GM18858 (cell line): ENCODE results near the gene FARSB.
"Not testable (repeated sequence)": the region's sequence is repeated elsewhere in the genome, so short reads cannot be mapped to it uniquely, and the experiment has no call there.

Source experiments
- ATAC-seq: cut with Tn5 transposase; IDR thresholded peaks from one replicate; pipeline ENCODE4 v1.9.1; 2021; ENCODE audit not compliant: unreplicated experiment

The FARSB gene

DNA sequence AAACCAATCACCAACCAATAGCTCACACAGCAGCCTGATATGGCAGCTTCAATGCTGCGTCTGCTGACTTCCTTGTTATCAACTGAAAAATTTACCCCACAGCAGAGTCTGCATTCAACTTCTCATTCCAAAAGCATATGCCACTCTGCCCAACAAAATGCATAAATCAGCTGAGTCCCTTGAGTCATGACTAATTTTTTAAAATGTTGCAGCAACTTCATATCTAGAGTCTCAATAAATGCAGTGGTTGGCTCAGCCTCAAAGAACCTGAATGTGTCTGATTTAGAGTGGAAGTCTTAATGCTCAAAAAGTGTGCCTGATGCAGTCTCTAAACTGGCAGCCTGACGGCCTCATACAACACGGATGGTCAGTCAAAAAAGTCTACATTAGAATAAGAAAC lies 46.5 kb downstream of the FARSB start:
- ATAC-seq = no peak

DNA sequence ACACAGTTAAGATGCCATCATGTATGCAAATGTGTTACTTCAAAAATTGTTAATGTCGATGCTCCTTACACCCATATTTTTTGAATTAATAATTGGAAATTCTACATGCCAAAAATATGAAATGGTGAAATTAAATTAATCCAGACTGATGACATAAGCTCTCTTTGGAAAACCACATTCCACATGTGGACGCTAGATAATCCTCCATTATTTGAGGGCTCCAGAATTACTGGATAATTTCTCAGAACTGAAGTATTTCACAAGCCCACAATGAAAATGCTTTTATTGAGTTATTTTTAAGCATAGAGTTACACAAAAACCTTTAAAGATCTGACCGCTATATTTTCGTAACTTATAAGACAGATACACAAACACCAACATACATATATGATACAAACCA lies 47.8 kb downstream of the FARSB start:
- no peak for ATAC-seq

DNA sequence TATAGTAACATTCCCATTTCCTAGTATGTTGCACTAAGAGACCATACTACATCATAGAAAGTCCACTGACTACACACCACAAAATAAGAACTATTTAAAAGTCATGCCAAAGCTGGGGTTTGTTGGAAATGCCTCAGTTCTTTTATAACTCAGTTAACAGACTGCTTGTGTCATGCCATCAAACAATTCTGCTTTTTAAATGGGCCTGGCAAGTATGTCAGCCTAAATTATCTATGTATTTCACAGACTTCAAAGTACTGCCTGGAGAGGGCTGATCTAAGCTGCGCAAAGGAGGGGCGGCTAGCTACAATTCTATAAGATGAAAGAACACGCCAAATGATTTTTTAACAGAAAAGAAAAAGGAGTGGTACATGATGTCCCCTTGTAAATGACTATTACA lies 49.6 kb downstream of the FARSB start:
- no peak for ATAC-seq

DNA sequence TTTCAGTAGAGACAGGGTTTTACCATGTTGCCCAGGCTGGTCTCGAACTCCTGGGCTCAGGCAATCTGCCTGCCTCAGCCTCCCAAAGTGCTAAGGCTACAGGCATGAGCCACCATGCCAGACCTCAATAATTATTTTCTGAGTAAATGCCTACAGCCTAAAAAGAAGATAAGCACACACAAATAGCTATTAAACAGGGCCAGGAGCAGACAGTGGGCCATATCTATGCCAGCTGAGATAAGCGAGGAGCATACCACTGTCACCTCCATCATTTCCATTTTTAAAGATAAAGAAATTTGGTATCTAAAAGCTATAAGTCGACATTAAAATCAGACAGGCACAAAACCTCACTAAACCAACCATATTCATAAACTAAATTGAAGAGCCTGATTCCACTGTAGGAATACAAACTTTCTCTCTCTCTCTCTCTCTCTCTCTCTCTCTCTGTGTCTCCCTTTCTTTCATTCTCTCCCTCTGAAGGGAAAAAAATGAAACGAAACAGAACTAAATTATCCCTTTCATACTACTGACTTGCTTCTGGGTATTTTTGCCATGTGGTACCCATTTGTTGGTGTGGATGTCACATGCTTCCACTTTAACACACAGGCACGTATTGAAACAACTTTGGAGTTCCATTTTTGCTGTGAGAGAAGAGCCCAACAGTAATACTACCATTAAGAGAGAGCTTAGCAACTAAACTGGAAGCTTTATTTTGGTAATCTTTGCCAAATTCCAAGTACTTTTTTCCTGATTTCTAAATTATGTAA lies 51.0 kb downstream of the FARSB start:
- ATAC-seq = no peak

DNA sequence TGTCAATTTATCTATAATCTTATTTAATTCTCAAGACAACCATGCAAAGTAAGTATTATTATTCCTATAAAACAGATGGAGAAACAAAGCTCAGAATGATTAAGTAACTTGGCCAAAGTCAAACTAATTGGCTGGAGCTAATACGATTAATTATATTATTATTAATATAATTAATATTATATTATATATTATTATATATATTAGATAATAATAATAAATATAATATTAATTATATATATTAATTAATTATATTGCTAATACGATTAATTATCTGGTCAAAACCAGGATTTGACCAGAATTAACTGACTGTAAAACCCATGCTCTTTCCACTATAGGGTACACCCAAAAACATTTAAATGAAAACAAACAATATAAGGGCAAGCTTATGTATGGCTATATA lies 52.4 kb downstream of the FARSB start:
- no peak for ATAC-seq

DNA sequence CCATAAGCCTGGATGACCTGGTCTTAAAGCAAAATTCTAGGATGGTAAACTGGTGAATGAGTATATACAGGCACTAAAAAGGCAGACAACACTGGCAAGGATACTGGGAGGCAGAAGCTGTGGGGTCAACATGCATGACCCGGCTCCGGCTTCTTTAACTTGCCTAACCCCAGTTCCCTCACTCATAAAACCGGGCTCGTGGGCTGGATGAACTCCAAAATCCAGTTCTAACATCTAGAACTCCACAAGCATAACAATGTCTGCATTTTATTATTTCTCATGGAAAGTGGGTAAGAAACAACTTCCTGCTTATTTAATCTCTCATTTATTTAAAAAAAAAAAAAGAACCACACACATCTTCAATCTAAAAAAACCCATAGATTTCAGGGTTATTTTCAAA lies 57.3 kb downstream of the FARSB start:
- ATAC-seq = no peak

DNA sequence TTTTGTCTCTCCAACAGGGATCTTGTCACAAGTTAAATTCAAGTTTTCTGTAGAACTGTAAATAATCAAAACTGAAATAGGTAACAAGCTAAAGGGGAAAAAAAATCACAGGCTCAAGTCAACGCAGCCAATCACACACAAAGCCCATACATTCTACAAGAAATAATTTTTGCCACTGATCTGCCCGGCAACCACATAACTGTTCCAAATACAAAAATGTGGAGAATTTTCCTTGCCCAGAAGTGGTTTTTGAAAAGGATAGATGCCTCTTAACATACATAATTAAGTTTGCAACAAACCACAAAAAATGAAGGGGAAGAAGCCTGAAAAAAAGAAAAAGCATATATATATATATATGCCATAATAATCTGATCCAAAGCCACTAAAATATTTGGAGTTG lies 60.3 kb downstream of the FARSB start:
- no peak for ATAC-seq

DNA sequence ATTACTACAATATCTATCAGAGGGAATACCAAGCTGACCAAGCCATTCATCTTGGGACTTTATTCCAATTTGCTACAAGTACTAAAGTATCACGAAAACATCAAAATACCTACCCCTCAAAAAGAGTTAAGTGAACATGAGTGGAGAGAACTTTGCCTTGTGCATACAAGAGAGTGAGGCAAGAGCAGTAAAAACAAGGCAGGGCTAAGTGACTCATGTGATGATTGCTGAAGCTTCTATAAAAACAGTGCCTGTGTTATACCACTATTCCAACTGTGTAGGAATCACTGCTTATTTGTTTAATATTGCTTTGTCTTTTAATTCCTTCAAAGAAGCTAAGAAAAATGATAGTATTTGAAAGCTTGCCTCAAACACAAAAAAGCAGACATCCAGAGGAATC lies 61.2 kb downstream of the FARSB start:
- ATAC-seq = no peak

DNA sequence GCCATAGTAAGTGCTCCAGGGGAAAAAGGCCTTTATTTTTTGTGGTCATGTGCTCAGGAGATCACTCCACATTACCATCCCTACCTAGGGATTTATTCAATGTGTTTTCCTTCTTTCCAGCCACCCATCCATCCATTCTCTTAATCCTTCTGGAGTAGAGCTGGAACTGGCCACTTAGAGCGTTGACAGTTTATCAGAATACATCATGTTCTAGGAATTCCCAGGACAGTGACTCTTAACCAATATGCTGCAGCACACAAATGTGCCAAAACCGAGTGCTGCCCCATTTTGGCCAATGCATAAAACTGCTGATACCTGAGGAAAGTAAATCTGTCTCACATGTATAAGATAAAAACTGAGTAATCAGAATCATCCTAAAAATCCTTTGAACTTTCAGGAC lies 63.7 kb downstream of the FARSB start:
- ATAC-seq = no peak

DNA sequence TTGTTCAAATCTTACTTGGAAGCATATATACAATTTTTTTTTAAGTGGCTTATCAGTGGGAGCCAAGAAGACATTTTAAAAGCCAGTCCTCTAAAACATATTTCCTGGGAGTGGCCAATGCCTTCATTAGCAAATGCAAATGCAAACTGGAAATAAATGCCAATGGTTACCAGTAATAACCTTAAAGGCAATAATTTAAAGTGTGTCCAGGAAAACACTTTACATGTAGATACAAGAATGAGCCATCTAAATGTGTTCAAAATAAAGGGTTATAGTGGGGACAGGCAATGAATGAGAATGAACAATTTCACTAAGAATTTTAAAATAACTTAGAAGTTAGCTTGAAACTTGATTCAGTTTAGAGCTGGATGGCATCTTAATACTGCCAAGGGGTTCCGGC lies 64.2 kb downstream of the FARSB start:
- no peak for ATAC-seq

DNA sequence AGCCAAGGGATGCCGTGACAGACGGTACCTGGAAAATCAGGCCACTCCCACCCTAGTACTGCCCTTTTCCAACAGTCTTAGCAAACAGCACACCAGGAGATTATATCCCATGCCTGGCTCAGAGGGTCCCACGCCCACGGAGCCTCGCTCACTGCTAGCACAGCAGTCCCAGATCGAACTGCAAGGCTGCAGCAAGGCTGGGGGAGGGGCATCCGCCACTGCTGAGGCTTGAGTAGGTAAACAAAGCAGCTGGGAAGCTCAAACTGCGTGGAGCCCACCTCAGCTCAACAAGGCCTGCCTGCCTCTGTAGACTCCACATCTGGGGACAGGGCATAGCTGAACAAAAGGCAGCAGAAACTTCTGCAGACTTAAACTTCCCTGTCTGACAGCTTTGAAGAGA lies 71.3 kb downstream of the FARSB start:
- ATAC-seq = not testable (repeated sequence)

DNA sequence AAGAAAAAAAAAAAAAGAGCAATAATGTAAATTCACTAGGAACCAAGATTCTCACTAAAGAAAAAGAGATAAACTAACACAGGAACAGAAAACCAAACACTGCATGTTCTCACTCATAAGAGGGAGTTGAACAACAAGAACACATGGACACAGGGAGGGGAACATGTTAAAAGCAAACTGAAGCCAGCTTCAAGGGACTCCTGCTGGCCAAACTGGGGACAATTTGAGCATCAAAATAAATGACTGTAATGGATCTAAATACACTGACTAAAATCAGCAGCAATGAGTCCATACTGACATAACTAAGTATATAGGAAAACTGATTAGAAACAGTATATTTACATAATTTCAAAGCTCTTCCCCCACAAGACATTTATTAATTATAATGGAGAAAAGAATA lies 73.0 kb downstream of the FARSB start:
- no peak for ATAC-seq

DNA sequence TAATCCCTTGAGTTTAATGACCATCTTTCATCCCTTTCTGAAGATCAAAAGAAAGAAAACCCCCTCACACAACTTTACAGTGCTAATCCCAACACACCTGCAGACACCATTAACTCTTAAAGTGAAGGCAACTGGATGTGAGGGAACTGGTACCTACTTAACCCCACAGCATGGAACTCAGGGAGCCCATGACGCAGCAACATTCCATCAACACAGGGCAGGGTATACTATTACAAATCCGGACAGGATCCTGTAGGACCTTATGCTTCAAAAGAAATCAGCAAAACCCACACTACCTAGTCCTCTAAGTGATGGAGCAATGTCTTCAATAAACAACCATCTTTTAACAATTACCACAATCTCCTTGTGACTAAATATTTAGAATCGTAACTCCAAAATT lies 78.6 kb downstream of the FARSB start:
- no peak for ATAC-seq

DNA sequence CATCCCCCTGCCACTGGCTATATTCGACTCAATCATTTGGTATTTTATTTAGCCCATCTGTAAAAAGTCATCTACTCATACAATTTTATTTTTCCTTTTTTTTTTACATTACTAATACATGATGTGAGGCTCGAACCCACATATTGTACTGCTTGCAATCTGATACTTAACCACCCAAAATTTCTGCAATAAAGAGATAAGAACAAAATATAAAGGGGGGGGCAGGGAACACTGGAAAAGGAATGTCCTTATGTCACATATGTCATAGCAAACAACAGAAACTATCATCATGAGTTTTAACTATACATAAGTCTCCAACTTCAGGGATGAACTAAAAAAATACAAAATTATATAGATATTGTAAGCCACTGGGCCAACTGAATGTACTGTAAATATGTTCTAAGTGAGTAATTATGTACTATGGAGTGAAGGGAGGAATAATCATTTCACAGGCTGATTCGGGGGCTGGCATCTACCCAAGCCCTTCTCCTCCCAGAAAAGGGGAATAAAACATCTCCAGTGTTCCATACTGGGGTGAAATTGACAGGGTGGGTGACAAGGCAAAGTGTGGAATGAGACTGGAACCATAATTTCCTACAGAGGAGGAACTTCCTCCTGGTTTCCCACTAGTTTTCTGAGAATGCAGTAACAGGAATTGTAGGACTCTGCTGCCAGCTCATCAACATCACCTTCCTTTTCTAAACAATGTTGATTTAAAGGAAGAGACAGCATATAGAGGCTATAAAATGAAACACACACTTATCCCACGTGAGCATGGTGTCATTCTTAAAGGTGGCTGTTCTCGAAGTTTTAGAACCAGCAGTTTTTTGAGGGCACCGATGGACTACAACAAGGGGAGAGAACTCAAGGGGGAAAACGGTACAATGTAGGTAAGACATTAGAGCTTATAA lies 79.5 kb downstream of the FARSB start:
- ATAC-seq = no peak

DNA sequence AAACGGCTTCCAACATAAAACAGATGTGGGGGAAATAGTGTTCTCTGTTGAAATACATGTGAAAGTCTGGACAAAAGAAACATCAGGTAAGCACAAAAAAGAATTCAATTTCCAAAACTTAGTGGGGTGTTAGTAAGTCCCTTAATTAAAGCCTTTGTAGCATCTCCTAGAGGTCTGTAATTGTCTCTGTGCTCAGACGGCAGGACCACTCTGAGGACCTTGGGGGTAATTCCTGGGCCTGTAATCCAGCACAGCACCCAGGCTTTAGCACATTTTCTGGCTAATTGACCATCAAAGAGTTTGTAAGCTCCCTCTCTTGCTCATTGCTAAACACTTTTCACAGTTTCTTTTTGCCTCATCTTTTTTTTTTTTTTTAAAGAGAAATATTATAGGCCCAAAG lies 80.3 kb downstream of the FARSB start:
- ATAC-seq = no peak

DNA sequence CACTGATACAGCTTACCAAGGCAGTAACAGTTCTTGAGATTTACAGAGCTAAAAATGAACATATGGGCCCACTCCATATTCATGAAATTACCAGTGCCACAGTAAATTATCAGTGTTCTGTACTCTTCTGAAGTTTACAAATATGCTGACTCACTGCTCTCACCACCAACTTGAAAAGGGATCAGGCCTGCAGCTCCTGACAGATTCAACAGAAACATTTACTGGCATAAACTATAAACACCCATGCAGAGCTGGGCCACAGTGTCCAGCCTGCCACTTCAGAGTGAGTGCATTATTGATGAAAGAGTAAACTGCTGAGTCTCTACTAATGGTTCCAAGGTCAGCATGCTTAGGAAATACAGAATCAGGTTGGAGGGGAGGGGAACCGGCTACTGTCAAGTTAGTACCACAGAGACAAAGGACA lies 83.1 kb downstream of the FARSB start:
- no peak for ATAC-seq

DNA sequence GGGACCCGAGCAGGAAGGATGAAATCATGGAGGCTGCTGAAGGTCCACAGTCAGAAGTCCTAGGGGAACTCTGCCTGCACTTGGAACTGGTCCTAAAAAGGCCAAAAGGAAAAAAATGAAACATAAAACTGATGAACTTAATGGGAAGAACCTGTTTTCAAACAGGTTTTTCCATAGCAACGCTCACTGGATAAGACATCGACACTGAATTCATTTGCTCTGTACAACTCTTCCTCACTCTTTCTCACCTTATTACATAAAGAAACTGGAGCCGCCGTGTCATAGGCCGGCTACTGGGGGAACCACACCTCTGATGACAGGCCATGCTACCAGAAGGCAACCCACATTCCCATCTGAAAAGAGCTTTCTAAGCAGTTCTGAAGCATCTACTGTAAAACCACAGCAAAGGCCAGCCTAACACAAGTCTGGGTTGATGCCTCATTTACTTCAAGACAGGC lies 83.6 kb downstream of the FARSB start:
- no peak for ATAC-seq

DNA sequence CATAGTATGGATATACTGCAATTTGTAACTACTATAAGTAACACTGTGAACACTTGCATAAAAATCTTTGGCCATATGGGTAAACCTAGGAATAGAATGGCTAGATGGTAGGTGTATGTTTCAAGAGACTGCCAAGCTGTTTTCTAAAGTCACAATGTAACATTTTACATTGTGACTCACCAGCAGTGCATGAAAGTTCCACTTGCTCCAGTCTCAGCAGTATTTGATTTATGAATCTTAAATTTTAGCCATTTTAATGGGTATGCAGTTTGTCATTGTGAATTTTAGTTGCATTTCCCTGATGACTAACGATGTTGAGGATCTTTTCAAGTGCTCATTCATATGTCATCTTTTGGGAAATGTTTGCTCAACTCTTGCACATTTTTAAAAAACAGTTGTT lies 86.1 kb downstream of the FARSB start:
- no peak for ATAC-seq

DNA sequence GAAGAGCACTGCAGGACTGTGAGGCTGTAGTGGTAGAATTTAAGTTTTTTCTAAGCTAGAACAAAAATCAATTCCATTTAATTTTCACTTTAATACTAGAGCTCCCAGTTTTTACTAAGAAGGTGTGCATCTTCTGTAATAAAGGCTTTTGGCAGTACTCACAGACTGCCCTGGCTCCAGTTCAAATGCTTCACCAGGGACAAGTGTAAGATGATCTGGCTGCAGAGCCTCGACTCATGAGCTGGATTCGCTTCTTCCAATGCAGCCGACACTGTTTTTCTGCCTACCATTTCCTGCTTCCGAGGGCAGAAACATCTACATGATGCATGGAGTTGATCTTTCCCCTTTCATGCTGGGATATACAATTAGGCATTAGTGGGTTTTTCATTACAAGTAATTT lies 87.0 kb downstream of the FARSB start:
- no peak for ATAC-seq

DNA sequence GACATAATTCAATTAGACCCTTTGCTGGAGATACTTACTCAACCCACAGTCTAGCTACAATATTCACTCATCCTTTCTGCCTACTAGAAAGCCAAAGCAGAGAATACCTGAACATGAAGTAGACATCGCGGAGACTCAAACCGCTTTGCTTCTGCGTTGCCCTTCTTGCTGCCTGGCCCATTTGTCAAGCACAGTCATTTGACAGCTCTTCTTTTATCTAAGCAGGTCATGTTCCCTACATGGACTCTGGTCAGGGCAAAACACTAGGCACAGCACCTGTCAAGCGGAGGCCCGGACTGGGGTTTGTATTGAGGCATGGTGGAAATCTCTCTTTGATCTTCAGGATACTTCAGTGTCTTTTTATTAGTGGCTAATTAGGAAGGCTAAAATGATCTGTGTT lies 89.7 kb downstream of the FARSB start:
- no peak for ATAC-seq

DNA sequence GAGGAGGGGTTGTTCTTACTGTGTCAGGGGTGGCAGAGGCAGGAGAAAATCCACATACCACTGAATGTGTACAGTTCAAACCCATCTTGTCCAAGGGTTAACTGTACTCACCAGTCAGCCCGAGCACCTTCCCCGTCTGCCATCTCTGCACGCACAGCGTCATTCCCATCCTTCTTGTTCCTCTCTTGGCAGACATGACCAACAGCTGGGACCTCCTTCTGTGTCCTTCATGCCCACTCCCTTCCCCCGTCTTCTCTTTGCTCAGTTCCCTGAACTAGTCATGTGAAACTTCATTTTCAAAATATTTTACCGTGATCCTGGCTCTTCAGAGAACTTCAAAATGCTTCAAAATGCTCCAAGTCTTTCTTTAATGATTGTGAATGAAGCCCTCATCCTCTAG lies 92.0 kb downstream of the FARSB start:
- no peak for ATAC-seq

DNA sequence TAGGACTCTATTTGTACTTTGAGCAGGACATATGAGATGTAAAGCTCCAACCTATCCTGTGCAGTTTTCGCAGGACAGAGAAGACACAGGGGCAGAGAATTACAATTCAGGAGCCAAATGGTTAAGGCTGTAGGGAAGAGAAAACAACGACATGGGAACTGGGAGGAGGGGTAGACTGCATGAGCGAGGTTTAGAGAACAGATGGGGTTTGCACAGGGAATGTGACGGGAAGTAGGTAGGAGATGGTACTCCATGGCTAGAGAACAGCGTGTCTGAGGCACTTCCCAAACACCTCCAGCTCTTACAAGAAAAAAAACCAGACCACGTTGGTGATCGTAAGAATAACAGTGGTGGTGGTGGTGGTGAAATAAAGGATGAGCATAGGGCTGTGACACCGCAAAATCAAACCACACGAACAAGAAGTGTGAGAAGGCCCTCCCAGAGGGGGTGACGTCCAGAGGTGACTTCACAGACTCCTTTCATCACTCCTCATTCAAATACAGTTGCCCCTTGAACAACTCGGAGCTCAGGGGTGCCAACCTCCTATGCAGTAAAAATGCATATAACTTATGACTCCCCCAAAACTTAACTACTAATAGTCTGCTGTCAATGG lies 92.7 kb downstream of the FARSB start:
- no peak for ATAC-seq
